ENCODE measurements around the gene MLST8.

The MLST8 gene, protein sequence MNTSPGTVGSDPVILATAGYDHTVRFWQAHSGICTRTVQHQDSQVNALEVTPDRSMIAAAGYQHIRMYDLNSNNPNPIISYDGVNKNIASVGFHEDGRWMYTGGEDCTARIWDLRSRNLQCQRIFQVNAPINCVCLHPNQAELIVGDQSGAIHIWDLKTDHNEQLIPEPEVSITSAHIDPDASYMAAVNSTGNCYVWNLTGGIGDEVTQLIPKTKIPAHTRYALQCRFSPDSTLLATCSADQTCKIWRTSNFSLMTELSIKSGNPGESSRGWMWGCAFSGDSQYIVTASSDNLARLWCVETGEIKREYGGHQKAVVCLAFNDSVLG

DNA sequence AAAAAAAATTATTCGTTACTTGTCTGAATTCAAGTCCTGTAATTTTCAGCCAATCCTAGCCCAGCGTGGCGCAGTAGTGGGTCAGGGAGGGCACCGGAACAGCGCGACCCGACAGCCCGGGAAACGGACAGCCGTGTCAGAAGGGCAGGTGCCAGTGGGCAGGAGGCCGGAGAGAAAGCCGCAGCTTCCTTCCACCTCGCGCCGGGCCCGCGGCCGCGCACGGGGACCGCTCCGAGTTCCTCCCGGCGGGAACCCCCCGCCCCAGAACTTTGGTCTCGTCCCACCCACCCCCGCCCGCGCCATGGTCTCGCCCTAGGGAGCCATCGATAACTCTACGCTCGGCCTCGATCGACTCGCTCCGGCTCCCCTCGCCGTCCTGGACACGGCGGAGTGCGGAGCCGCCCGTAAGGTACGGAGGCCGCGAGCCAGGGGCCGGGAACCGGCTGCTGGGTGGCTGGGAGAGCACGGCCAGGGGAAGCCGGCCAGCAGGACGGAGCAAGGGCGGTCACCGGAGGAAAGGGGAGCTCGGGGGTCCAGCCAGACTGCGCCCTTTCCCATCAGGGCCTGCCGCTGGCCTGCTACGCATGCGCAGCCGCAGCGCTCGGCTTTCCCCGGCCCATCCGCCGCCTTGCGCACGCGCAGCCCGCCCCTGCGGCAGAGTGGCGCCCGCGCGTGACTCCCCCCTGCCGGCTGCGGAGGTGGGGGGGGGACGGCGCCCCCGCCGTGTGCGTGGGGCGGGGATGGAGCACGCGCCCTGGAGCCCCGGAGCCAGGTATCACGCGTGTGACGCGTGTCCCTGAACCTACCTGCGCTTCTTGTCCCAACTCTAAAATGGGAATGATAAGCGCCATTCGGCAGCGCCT lies at the start of gene MLST8:
MLST8 (plus strand) TSS at position 351 of the 863 bp plus-strand sequence. CDS start 632 bp downstream, outside the sequence.
- peak within 1 kb of the TSS; percentile 89 for H3K4me3 ChIP-seq (ENCODE audit: low read depth, low read length)

DNA sequence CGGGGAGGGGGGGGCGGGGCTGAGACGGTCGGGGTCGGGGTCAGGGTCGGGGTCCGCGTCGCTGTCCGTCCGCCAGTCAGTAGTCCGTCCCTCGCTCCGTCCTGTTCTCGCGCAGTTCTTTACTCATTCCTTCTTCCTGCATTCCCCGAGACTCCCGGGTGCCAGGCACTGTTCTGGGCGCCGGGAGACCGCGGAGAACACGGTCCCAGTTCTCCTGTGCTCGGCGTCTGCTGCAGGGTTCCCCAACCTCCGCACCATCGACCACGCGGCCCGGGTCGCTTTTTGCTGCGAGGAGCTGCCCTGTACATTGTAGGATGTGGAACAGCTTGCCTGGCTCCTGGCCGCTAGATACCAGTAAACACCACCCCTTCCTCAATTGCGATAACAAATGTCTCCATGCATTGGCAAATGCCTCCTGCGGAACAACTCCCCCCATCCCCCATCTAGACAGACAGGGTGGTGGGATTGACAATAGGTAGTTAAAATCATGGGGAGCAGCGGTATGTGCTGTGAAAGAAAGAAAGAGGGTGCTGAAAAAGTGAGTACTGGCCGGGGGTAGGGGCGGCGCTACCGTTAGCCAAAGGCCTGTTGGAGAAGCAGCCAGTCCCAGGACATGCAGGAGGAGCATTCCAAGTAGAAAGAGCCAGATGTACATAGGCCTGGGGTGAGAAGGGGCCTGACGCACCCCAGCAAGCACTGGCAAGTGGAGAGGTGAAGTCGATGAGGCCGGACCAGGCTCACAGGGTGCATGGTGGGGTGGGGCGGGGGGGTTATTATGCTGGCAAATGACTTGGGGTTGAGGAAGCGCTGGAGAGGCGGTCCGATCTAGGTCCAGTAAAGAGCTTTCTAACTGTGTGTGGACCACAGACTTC lies 49.0 kb upstream of the MLST8 start:
- H3K4me3 ChIP-seq (ENCODE audit: low read depth, low read length), result peak overlapping the region; percentile 91

DNA sequence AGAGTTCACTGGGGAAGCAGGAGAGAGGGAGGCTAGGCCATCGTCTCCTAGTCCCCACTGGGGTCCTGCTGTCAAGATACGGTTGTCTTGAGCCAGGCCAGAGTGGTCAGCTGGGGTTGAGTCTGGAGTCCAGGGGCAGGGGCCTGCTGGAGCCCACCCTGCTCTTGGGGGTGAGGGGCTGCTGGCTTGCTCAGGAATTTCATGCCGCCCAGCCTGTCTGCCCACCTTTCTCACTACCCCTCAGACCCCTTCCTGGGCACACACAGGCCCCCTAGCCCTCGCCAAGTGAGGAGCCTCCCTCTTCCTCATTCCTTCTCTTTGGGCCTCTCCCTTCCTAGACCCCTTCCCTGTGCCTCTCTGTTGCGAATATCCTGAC lies 48.4 kb upstream of the MLST8 start:
- H3K4me3 ChIP-seq (ENCODE audit: low read depth, low read length), result no peak overlapping the region

DNA sequence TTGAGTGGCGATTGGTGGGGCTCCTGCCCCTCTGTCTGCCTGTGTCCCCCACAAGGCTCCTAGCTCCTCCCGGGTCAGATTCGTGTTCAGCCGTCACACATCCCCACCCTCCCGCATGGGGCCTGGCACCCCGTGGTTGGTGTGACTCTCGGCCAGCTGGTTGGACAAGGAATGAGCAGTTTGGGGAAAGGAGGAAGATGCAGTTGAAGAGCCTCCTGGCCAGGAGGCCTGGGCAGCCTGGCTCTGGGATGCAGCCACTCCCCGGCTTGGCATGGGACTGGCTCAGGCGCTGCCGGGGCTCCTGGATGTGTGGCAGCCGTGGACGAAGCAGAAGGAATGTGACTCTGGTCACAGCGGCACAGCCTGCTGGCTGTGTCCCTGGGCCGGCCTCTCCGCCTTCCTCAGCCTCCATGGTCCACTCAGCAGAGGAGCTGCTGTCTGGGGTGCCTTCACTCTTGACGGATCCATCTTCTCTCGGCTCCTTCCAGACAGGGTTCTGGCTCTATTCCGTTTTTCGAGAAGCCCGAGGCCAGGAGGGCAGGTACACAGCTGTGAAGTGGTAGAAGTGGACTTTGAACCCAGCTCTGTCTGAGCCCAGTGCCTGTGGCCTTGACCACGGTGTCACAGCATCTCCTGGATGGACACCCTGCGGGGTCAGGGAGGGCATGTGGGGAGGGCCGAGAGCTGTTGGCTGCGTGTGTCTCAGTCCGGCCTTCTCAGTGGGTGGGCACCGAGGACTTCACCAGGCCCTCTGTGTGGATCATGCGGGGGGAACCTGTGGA lies 47.6 kb upstream of the MLST8 start:
- no peak overlapping the region for H3K4me3 ChIP-seq (ENCODE audit: low read depth, low read length)

DNA sequence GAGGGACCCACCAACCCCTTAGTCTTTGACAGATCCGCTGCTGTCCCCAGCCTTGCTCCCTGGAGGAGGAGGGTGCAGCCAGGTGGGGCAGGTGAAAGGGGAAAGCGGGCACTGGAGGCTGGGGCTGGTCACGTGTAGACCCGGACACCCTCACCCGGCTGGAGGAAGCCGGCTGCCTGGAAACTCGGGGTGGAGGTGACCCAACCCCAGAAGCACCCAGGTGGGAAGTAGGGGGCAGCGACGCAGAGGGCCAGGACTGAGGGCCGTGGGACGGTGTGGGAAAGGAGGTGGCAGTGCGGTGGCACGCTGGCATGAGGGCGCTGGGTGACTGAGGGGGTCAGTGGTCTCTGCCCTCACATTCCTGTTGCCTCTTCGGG lies 47.0 kb upstream of the MLST8 start:
- H3K4me3 ChIP-seq (ENCODE audit: low read depth, low read length), result no peak overlapping the region

DNA sequence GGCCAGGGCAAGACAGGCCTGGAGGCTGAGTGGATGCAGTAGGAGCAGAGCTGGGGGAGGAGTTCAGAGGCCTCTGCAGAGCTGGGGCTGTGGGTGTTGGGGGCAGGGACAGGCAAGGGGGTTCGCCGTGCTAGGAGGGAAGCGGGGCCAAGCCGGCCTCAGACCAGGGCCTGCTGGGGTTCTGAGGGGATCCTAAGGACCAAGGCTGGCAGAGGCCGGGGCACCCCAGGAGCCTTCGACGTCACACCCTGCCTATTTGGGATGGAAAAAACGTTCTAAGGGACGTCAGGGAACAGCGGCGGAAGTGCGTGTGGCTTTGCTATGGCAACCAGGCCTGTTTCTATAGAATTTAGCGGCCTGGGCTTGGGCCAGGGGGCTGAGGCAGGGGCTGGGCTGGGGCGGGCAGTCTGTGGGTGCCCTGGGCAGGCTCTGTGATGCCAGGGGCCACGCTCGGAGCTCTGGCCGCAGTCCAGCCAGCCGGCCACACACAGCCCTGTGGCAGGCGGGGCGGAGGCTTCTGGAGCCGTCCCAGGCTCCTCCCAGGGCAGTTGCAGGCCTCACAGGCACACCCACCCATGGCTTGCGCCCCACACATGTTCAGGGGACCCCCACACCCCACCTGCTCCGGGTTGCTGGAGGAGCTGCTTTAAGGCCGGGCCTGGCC lies 45.9 kb upstream of the MLST8 start:
- no peak overlapping the region for H3K4me3 ChIP-seq (ENCODE audit: low read depth, low read length)

DNA sequence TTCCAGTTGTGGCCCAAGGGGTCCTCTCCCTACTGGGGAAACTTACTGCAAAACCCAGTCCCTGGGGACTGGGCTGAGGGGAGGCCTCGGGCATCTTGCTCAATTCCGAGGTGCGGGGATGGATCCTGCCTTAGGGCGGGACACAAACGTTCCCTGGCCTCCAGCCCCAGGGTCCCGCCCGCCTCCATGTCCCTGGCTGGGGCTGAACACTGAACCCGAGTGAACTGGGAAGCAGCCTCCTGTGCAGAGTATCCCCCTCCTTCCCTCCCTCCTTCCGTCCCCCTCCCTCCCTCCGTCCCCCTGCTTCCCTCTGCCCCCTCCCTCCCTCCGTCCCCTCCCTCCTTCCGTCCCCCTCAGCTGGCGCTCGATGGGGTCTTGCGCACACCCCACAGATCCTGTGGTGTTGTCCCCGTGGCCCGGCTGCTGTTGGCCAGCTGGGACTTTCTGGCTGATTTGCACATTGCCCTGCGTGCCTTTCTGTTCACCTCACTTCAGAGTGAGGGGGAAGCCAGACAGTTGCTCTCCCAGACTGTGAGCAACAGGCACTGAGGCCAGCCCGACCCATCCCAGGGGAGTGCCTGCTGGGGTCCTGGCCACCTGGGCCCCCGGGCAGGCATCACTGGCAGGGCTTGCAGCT lies 44.2 kb upstream of the MLST8 start:
- no peak overlapping the region for H3K4me3 ChIP-seq (ENCODE audit: low read depth, low read length)

DNA sequence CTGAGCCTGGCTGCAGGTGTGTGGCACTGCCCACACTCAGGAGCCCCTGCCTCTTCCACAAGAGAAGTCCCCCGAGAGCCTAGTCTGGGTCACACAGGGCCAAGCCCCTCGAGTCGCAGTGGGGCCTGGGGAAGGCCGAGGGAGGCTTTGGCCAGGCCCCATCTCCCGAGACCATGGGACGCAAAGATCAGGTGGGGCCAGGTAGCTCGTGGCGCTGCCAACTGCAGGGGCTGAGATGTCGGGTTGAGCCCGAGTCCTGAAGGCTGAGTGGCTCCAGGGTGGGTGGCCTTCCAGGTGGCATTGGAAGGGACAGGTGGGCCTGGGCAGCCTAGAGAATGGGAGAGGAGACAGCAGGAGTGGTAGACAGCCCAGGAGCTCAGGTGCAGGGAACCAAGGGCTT lies 43.3 kb upstream of the MLST8 start:
- H3K4me3 ChIP-seq (ENCODE audit: low read depth, low read length), result no peak overlapping the region

DNA sequence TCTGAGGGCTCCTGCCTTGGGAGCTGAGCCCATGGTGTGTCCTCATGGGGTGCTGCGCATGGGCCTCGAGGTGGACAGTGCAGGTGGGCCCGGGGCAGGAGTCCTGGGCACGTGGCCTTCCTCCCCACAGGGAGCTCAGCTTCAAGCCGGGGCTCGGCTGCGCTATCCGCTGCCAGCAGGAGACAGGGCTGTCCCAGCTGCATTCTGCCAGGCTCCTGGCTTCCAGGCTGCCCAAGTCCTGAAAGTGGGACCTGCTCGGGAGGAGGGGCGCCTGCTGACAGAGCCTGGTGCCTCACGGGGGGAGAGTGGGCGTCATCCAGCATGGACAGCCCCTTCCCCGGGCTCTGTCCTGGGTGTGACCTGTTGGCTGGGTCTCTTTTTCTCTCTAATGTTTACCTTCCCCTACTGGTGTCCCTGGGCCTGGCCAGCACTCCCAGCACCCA lies 42.6 kb upstream of the MLST8 start:
- H3K4me3 ChIP-seq (ENCODE audit: low read depth, low read length), result no peak overlapping the region

DNA sequence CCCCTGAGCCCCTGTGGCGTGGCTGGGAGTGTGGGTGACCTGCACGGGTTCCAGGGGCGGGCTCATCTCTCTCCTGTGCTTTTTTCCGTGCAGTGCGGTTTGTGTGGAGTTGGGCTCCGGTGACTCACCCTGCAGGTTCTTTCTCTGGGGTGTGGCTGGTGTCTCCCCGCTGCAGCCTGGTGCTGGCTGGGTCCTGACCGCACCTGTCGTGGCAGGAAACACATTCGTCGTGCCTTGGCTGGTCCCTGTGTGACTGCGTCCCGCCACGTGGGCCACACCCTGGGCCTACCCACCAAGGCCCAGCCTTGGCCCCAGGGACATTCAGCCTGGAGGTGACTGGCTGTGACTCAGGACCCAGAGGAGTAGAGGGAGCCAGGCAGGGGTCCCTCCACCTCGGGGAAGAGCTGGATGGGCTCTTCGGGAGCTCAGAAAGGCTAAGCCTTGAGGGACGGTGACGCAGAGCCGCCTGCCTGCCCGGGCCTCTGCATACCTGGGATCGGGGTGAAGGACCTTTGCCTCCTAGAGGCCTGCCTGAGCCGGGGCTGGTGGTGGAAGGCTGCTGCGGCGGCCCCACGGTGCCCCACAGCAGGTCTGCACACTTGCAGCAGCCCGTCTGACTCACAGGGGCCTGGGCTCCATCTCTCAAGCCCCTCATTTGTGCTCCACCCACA lies 41.9 kb upstream of the MLST8 start:
- H3K4me3 ChIP-seq (ENCODE audit: low read depth, low read length), result no peak overlapping the region

DNA sequence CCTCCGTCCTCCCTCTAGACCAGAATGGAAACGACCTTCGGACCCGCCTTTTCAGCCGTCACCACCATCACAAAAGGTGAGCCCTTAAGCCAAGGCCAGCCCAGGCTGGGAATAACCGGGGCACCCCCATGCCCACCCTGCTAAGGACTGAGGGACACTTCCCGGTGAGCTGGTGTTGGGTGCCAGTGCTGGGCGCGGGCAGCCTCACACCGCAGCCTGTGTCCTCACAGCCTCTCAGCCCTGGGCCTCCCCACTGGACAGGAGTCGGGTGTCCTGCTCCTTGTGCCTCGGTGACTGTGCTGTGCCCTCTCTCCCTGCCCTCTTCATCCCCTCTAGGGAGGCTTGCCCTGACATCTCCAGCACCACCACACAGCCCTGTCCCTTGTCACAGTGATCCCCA lies 39.4 kb upstream of the MLST8 start:
- no peak overlapping the region for H3K4me3 ChIP-seq (ENCODE audit: low read depth, low read length)

DNA sequence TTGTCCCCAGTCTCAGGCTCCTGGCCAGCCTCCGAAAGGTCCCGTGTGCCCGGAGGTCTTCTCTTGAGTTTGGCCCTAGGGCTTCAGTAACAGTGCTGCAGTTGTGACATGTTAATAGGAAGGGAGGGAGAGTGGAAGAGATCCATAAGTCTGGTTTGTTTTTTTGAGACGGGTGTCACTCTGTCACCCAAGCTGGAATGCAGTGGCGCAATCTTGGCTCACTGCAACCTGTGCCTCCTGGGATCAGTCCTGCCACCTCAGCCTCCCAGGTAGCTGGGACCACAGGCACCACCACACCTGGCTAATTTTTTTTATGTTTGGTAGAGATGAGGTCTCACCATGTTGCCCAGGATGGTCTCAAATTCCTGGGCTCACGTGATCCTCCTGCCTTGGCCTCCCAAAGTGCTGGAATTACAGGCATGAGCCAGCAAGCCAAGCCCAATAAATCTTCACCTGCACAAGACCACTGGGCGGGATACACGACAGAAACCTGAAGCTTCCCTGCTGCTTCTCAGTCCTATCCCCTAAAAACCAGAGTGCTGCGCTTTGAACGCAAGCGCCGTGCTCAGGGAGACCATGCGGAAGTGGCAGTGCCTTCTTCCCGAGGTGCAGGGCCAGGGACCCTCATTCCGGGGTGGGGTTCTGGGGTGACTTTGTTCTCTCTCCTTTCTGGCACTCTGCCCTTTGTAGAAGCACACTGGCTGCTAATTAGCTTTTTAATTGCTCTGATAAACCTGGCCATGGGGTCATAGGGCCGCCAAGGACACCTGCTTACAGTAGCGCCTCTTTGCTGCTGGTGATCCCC lies 38.8 kb upstream of the MLST8 start:
- H3K4me3 ChIP-seq (ENCODE audit: low read depth, low read length), result no peak overlapping the region

DNA sequence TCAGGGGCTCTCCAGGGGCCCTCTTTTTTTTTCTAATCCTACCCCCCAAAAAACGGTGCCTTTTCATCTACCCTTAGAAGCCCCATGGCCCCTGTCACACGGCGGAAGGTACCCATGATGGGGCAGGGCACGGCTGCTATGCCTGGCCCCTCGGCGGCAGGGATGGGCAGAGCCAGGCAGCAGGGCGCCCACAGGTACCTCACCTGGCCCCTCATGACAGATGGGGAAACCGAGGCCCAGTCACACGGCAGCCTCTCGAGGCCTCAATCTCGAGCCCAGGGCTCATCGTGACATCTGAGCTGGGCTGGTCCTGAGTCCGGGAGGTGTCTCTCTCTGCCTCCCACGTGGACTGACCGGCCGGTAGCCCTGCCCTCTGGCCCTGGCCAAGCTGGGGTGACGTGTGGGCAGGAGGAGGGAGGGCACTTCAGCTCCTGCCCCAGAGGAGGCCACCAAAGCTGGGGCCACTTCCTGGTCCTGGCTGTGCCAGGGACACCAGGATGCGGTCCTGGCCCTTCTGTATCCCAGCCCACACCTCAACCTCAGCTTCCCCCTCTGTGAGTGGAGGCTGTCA lies 38.1 kb upstream of the MLST8 start:
- no peak overlapping the region for H3K4me3 ChIP-seq (ENCODE audit: low read depth, low read length)

DNA sequence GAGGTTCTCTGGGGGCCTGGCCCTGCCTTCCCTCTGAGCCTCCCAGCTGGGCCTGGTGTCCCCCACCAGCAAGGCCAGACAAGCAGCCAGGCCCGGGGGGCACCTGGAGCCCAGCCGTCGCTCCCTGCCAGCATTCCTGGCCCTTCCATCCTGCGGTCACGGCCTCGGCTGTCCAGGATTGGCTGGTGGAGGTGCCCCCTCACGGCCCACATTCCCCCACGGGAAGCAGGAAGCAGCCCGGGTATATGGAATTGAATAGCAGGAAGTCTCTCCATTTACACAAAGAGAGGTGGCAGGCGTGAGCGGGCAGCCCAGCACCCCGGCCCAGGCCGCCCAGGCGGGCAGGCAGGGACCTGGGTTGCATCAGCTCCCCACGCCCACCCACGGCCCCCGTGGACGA lies 35.2 kb upstream of the MLST8 start:
- H3K4me3 ChIP-seq (ENCODE audit: low read depth, low read length), result no peak overlapping the region

DNA sequence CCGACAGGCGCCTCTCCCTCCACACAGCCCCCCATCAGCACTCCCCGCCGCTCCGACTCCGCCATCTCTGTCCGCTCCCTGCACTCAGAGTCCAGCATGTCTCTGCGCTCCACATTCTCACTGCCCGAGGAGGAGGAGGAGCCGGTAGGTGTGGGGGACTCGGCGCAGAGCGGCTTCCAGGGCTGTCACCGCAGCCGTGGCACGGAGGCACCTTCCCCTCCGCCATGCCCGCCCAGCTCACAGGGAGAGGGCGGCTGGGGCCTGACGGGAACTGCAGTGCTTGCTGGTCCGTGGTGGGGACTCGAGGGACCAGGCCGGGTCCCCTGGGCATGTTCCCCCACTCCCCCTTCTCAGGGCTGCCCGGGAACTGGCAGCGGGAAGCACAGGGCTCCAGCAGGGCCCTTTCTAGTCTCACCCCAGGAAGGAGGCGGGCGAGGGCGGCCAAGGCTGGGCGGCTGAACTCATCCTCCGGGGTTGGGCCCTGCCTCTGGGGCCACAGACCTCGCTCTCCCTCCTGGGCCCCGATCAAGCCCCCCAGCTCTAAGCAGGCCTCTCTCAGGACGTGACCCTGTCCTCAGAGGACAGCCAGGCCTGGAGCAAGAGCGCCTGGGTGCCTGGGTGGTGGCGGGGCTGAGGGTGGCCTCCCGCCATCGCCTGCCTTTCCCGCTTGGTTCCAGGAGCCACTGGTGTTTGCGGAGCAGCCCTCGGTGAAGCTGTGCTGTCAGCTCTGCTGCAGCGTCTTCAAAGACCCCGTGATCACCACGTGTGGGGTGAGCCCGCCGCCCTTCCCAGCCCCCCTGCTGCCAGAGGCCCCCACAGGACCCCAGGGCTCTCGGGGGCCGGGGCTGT lies 34.4 kb upstream of the MLST8 start:
- H3K4me3 ChIP-seq (ENCODE audit: low read depth, low read length), result no peak overlapping the region

DNA sequence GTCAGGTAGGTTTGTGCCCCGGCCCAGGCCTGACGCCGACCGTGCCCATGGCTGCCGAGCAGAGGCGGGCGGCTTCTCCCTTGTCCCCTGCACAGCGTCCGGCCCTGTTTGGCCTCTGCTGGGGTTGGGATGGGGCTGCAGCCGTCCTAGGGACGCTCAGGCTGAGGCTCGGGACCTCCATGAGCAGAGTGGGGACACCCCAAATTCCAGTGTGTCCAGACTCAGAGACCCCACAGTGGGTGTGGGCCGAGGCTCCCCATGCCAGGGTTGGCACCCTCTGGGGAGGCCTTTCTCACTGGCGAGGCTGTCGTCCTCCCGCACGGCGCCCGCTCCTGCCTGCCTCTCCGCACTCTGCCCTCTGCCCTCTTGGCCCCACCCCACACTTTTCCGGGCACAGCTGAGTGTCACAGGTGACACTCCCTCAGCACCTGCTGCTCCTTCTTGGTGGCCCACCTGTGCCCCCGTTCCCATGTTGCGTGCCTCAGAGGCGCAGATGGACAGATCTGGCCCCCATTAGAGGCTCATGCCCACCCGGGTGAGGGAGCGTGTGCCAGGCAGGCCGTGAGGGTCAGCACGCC lies 33.6 kb upstream of the MLST8 start:
- no peak overlapping the region for H3K4me3 ChIP-seq (ENCODE audit: low read depth, low read length)
